IPS-NIHi11 (cell line): ENCODE measurements around the gene RTEL1.
A peak's percentile ranks its signal among the peaks of the same experiment; 100 is the strongest.
"Not testable (repeated sequence)": the region's sequence is repeated elsewhere in the genome, so short reads cannot be mapped to it uniquely, and the experiment has no call there.

Source experiments
- DNase-seq: peaks from one replicate; pipeline ENCODE4 v3.0.0; 2012; ENCODE audit warnings: mixed read lengths, low spot score

RTEL1 gene

GRCh38 chr20:63671695-63672094, 13.6 kb downstream of the RTEL1 start:
- not testable (repeated sequence) for DNase-seq

GRCh38 chr20:63672666-63673065, 14.6 kb downstream of the RTEL1 start:
- no peak for DNase-seq

- DNase-seq: no peak
These were observed 15.8 kb downstream of the RTEL1 start for GRCh38 chr20:63673951-63674350.

GRCh38 chr20:63675681-63676368, 17.7 kb downstream of the RTEL1 start:
- no peak for DNase-seq

- no peak for DNase-seq
These were observed 20.0 kb downstream of the RTEL1 start for GRCh38 chr20:63678071-63678470.

- no peak for DNase-seq
These were observed 20.8 kb downstream of the RTEL1 start for GRCh38 chr20:63678667-63679465.

GRCh38 chr20:63679799-63680305, 21.7 kb downstream of the RTEL1 start:
- DNase-seq: no peak

- DNase-seq: no peak
These were observed 22.3 kb downstream of the RTEL1 start for GRCh38 chr20:63680427-63680826.

GRCh38 chr20:63680857-63681608, 22.9 kb downstream of the RTEL1 start:
- no peak for DNase-seq

GRCh38 chr20:63681609-63682142, 23.6 kb downstream of the RTEL1 start:
- no peak for DNase-seq

GRCh38 chr20:63682384-63683139, 24.4 kb downstream of the RTEL1 start:
- DNase-seq: peak; percentile 76

- no peak for DNase-seq
These were observed 27.3 kb downstream of the RTEL1 start for GRCh38 chr20:63685269-63686026.

GRCh38 chr20:63686094-63686491, 28.0 kb downstream of the RTEL1 start:
- no peak for DNase-seq

GRCh38 chr20:63686492-63687321, 28.6 kb downstream of the RTEL1 start:
- no peak for DNase-seq

GRCh38 chr20:63687419-63688178, 29.5 kb downstream of the RTEL1 start:
- DNase-seq: no peak

- DNase-seq: no peak
These were observed 30.3 kb downstream of the RTEL1 start for GRCh38 chr20:63688228-63689045.

- no peak for DNase-seq
These were observed 31.2 kb downstream of the RTEL1 start for GRCh38 chr20:63689046-63690002.
